CD4-positive, alpha-beta T cell (primary cell): ENCODE results near the gene PDZD8. TPM values are rescaled to one million over a fixed set of nuclear protein-coding genes. Genes with fewer than 3 reads are reported as not detected.

Source experiments
- ATAC-seq: fragments of 200-7000 bp; cut with Tn5 transposase; one replicate; pipeline ENCODE4 v1.10.0; 2022; ENCODE audit warnings: mild to moderate bottlenecking; ENCODE audit not compliant: poor library complexity
- CTCF ChIA-PET: fragments of 350-600 bp; sonication (Branson Sonifier 250); formaldehyde crosslinking; loops from one replicate; lab custom pipeline; 2021; ENCODE audit warnings: antibody characterized with exemption, inconsistent platforms; lab: Charles Lee
- POLR2A ChIA-PET: fragments of 350-600 bp; sonication (Branson Sonifier 250); formaldehyde crosslinking; loops from one replicate; lab custom pipeline; 2021; ENCODE audit warnings: antibody characterized with exemption, inconsistent platforms; lab: Charles Lee
- DNase-seq, 14 experiments: peaks; one replicate each; pipeline ENCODE4 v3.0.0-alpha.2; 2013 to 2020; ENCODE audit warnings: mixed read lengths in 2 of 14
- H3K27ac ChIP-seq, 2 donors: one replicate each; pipeline versions ENCODE4 v1.5.1 to v1.7.0; 2013; ENCODE audit warnings: low read length in 2 of 2, low read depth in 1 of 2, mild to moderate bottlenecking in 1 of 2
- H3K27me3 ChIP-seq, 2 experiments: 1 replicate in 1 of 2; 2 replicates in 1 of 2; pipeline versions ENCODE4 v1.6.1 to v1.7.0; 2013; ENCODE audit warnings: low read length in 2 of 2, control low read depth in 1 of 2, mild to moderate bottlenecking in 1 of 2, moderate library complexity in 1 of 2; ENCODE audit not compliant: insufficient read depth in 2 of 2, control insufficient read depth in 1 of 2
- H3K36me3 ChIP-seq: one replicate; pipeline ENCODE4 v1.6.1; 2013; ENCODE audit warnings: low read length, control low read depth; ENCODE audit not compliant: insufficient read depth
- H3K4me1 ChIP-seq: one replicate; pipeline ENCODE4 v1.6.1; 2013; ENCODE audit warnings: low read length, control low read depth; ENCODE audit not compliant: insufficient read depth
- H3K4me3 ChIP-seq: one replicate; pipeline ENCODE4 v1.5.1; 2013; ENCODE audit warnings: mild to moderate bottlenecking, low read length, moderate library complexity
- H3K9me3 ChIP-seq, 2 experiments: 1 replicate in 1 of 2; 2 replicates in 1 of 2; pipeline versions ENCODE4 v1.6.1 to v1.7.0; 2013; ENCODE audit warnings: low read length in 2 of 2, mild to moderate bottlenecking in 2 of 2, control low read depth in 1 of 2, moderate library complexity in 1 of 2; ENCODE audit not compliant: control insufficient read depth in 1 of 2, insufficient read depth in 1 of 2
- H3K27ac Mint-ChIP-seq: one replicate; pipeline ENCODE4 v1.8.0; 2020; ENCODE audit warnings: mixed read lengths
- H3K27me3 Mint-ChIP-seq: one replicate; pipeline ENCODE4 v1.8.0; 2021; ENCODE audit warnings: mixed read lengths
- H3K36me3 Mint-ChIP-seq: one replicate; pipeline ENCODE4 v1.8.0; 2021; ENCODE audit warnings: low read depth, mixed read lengths
- H3K4me1 Mint-ChIP-seq: one replicate; pipeline ENCODE4 v1.8.0; 2021; ENCODE audit warnings: low read depth, mixed read lengths
- H3K4me3 Mint-ChIP-seq: one replicate; pipeline ENCODE4 v1.8.0; 2020; ENCODE audit warnings: mild to moderate bottlenecking, mixed read lengths
- H3K9me3 Mint-ChIP-seq: one replicate; pipeline ENCODE4 v1.8.0; 2020; ENCODE audit warnings: mixed read lengths
- CTCF ChIP-seq: fragments of 200-600 bp; IDR thresholded peaks from one replicate; pipeline ENCODE4 v1.8.0; 2022; ENCODE audit warnings: antibody characterized with exemption, mild to moderate bottlenecking
- intact Hi-C, 2 experiments: fragments of 100-400 bp; cut with DNase I in 1 of 2; cut with micrococcal nuclease in 1 of 2; formaldehyde crosslinking; loops; one replicate each; pipeline versions ENCODE4 v1.15.1 to v1.9.0; 2023 to 2025; cut with DNase I, micrococcal nuclease
- total RNA-seq, 174 experiments: library from RNA in 2 of 174; stranded (reverse) in 2 of 174; gene quantifications; one replicate each; pipeline ENCODE4 v1.2.3 and lab custom pipeline; 2021 to 2026

PDZD8 gene
- total RNA-seq, 2 experiments from 2014 or later, result 25.2 to 31.1 TPM

- peaks cover 13% of the 10 kb centered on the region for H3K27me3 Mint-ChIP-seq
- ChIA-PET POLR2A (no interaction called here), CTCF (no interaction called here)
- H3K36me3 Mint-ChIP-seq, result no peaks in the 10 kb centered on the region
- peaks cover 16% of the 10 kb centered on the region for H3K4me1 Mint-ChIP-seq
- H3K27ac Mint-ChIP-seq, result no peak overlapping the region
- intact Hi-C loops, result no loop called here
- H3K4me1 ChIP-seq, result no peaks in the 10 kb centered on the region
- H3K27ac ChIP-seq, result no peak overlapping the region
- H3K4me3 Mint-ChIP-seq, result no peak overlapping the region
- H3K36me3 ChIP-seq, result no peaks in the 10 kb centered on the region
- peaks cover 0 to 3% of the 10 kb centered on the region in 2 experiments for H3K27me3 ChIP-seq
- no peak for DNase-seq
- no peak for ATAC-seq
- peaks cover 0 to 4% of the 10 kb centered on the region in 2 experiments for H3K9me3 ChIP-seq
- no peaks in the 10 kb centered on the region for H3K9me3 Mint-ChIP-seq
- no peak overlapping the region for H3K4me3 ChIP-seq
- no peak for TF ChIP-seq CTCF
Measured at GRCh38 chr10:117262291-117262902, 112.8 kb downstream of the PDZD8 start.

- H3K9me3 Mint-ChIP-seq, result no peaks in the 10 kb centered on the region
- ATAC-seq, result no peak
- no peaks in the 10 kb centered on the region for H3K36me3 ChIP-seq
- H3K27ac Mint-ChIP-seq, result no peak overlapping the region
- CTCF ChIA-PET, result no interaction called here
- H3K27me3 Mint-ChIP-seq, result peaks cover 13% of the 10 kb centered on the region
- POLR2A ChIA-PET, result no interaction called here
- no peak overlapping the region for H3K27ac ChIP-seq
- peaks cover 0 to 3% of the 10 kb centered on the region in 2 experiments for H3K27me3 ChIP-seq
- intact Hi-C loops, result no loop called here
- no peaks in the 10 kb centered on the region for H3K4me1 ChIP-seq
- DNase-seq, result no peak
- peaks cover 16% of the 10 kb centered on the region for H3K4me1 Mint-ChIP-seq
- TF ChIP-seq CTCF, result no peak
- H3K4me3 ChIP-seq, result no peak overlapping the region
- no peak overlapping the region for H3K4me3 Mint-ChIP-seq
- peaks cover 0 to 4% of the 10 kb centered on the region in 2 experiments for H3K9me3 ChIP-seq
- H3K36me3 Mint-ChIP-seq, result no peaks in the 10 kb centered on the region
Measured at GRCh38 chr10:117261501-117261900, 113.7 kb downstream of the PDZD8 start.

GRCh38 chr10:117260084-117260483 is 115.2 kb downstream of the PDZD8 start:
- Histone ChIP-seq H3K4me1 (no peaks in the 10 kb centered on the region), H3K36me3 (no peaks in the 10 kb centered on the region), H3K27ac (no peak overlapping the region), H3K27me3 (peaks cover 0 to 3% of the 10 kb centered on the region in 2 experiments), H3K4me3 (no peak overlapping the region), H3K9me3 (peaks cover 0 to 4% of the 10 kb centered on the region in 2 experiments)
- no peak for ATAC-seq
- no peak for TF ChIP-seq CTCF
- H3K9me3 Mint-ChIP-seq, result no peaks in the 10 kb centered on the region
- H3K4me3 Mint-ChIP-seq, result no peak overlapping the region
- intact Hi-C loops, result no loop called here
- ChIA-PET POLR2A (no interaction called here), CTCF (no interaction called here)
- no peak overlapping the region for H3K27ac Mint-ChIP-seq
- H3K4me1 Mint-ChIP-seq, result peaks cover 16% of the 10 kb centered on the region
- peaks cover 13% of the 10 kb centered on the region for H3K27me3 Mint-ChIP-seq
- no peak for DNase-seq
- H3K36me3 Mint-ChIP-seq, result no peaks in the 10 kb centered on the region
